ENCODE data around the gene SERINC3.
"Not testable (repeated sequence)": the region's sequence is repeated elsewhere in the genome, so short reads cannot be mapped to it uniquely, and the experiment has no call there.

Gene SERINC3

DNA sequence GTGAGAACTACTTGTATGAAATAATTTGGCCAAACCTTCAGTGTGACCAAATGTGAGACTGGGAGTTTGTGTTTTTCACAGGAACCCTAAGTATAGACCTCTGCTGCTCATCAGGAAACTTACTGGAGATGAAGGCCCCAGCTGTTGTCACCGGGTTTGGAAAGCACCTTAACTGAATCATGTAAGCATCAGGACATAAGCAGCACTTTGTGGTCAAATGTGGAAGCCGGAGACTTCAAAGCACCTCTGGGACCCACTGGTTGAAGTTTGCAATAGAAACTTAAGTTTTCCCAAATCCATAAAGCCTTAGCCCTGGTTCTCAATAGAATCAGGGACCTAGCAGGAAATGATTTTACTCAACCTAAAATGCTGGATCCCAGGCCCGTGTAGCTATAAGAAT, 31.9 kb downstream of the SERINC3 start:
- no peak for FAIRE-seq

DNA sequence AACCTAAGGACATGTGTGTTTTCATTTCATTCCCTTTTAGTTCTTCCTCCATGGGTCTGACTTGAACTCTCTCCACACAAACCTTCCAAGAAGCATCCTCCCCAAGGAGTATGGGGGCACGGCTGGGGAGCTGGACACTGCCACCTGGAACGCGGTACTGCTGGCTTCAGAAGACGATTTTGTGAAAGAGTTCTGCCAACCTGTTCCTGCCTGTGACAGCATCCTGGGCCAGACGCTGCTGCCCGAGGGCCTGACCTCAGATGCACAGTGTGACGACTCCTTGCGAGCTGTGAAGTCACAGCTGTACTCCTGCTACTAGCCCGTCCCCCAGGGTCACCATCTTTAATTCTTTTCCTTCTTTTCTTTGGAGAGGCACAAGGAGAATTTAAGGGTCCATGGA, 32.6 kb downstream of the SERINC3 start:
- no peak for FAIRE-seq

- no peak for FAIRE-seq
Measured at GRCh38 chr20:44488551-44488950, 33.3 kb downstream of the SERINC3 start.

DNA sequence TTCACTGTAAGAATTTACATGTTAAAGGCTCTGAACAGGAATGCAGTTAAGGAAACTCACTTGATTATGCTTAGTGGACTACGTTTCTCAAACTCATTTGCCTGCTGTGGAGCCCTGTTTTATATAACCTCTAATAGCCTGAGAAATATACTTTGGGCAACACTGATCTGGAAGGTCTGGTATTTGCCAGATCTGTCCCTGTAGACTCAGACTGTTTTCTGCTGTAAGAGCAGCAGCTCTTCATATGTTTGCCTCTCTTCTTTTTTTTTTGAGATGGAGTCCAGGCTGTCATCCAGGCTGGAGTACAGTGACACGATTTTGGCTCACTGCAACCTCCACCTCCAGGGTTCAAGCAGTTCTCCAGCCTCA, 36.1 kb downstream of the SERINC3 start:
- FAIRE-seq = no peak

DNA sequence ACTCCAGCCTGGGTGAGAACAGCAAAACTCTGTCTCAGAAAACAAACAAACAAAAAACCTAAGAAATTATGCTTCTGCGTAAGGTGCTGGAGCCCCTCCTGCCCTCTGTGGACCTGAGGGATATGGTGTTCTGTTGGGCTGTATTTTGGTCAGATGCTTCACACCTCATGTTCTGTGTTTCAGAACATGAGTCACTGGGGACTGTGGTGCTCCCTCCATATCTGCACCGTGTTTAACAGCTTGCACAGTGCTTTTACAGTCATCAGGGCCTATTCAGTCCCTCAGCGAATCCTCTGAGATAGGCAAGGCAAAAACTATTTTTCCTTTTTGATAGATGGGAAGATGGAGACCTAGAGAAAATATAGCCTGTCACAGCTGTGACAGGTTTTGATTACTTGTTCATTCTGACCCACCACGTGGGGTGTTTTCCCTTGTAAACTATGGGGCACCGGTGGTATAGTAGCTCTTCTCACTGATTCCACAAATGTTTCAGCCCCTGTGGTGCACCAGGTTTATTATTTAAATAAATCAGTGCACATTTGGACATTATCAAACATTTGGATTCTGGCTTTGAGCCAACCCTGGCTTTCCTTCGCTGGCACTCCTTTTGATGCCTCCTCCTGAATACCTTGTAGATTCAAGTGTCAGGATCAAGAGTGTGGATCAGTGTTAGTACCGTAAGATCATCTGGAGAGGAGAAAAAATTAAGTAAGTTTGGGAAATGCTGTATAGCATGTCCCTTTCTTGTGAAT, 36.6 kb downstream of the SERINC3 start:
- no peak for FAIRE-seq

DNA sequence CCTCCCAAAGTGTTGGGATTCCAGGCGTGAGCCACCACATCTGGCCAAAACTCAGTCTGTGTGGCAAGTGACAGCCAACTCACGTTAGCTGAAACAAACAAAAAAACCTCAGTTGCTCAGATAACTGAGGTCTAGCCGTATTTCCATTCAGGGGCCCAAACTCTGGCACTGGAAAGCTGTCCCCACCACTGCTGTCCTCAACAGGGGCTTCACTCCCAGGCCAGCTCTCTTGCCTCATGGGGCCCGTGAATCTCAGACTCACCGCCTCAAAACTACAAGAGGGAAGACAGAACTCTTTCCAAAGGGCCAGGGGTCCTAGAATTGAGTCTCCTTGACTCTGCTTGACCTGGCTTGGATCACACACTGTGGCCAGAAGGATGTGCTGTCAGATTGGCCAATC, 38.8 kb downstream of the SERINC3 start:
- no peak for FAIRE-seq

DNA sequence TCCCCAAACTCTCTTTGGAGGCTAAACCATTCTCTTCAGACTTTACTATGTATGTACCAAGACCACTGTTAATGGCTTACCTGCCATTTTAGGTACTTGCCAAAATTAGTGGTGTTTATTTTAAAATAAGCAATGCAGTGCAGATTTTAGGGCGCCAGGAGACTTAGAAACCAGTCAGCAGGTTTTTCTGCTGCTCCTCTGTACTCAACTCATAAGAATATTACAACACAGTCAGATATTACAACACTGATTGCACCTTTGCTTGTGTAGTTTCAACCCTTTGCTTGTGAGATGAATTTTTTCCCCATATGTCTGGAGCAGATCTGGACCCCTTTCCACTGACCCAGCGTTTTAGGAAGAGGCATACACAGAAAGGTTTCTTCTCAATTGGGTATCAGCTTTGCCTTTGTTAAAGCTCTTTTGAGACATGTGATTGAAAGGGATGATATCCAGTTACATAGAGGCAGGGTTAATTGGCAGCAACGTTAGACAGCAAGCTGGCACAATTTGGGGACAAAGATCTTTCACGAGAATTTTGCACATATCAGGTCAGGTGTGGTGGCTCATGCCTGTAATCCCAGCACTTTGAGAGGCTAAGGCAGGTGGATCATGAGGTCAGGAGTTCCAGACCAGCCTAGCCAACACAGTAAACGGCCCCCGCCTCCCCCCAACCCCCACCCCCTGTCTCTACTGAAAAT, 40.0 kb downstream of the SERINC3 start:
- no peak for FAIRE-seq

- FAIRE-seq = no peak
Measured at GRCh38 chr20:44480097-44480496, 41.8 kb downstream of the SERINC3 start.

GRCh38 chr20:44479643-44480042, 42.2 kb downstream of the SERINC3 start:
- FAIRE-seq = no peak

DNA sequence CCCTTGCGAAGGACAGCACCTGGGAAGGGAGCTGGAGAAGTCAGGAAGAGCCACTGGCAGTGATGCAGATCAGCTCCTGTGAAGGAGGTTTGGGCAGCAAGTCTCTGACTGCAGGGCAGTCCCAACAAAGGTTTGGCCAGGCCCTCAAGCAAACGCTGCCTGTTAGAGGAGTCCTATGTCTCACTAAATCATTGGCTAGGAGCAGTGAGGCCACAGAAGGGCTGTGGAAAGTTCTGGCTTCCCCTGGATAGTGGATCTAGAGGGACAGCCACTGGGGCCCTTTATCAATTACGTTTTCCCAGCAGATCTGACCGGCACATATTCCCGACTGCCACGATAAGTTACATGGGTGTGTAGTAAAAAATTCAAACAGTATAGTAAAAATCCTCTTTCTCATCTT, 43.7 kb downstream of the SERINC3 start:
- FAIRE-seq = no peak

DNA sequence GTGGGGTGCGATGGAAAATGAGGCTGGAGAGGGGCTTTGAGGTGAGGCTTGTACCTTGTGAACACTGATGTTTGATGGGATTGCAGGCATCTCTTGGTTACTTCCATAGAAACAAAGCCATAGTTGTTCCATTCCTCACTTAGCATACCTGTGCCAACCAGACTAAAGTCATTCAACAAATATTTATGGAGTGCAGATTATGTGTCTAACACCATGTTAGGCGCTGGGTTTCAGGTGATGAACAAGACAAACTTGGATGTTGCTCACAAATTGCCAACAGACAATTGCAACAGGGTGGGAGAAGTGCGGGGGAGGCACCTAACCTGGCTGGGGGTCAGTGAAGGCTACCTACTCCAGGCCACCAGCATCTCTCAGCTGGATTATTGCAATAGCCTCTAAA, 44.7 kb downstream of the SERINC3 start:
- FAIRE-seq = no peak

- FAIRE-seq = no peak
Measured at GRCh38 chr20:44475694-44476560, 45.9 kb downstream of the SERINC3 start, which contains the start of gene TTPAL. TSS of gene TTPAL (plus strand) at chr20:44475874. CDS start at chr20:44480000, 4,126 bp downstream.

GRCh38 chr20:44475372-44475693, 46.5 kb downstream of the SERINC3 start:
- FAIRE-seq = no peak

- not testable (repeated sequence) for FAIRE-seq
Measured at GRCh38 chr20:44472283-44472682, 49.6 kb downstream of the SERINC3 start.

DNA sequence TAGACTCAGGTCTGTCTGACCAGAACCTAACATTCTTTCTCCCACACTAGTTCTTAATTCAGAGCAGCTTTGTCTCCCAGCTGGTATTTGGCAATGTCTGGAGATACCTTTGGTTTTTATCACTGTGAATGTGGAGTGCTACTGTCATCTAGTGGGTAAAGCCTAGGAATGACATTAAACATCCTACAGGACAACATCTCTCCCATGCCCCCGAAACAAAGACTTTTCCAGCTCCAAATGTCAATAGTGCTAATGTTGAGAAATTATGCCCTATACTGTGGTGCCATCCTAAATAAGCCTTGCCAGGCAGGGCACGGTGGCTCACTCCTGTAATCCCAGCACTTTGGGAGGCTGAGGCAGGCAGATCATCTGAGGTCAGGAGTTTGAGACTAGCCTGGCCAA, 50.4 kb downstream of the SERINC3 start:
- FAIRE-seq = no peak

DNA sequence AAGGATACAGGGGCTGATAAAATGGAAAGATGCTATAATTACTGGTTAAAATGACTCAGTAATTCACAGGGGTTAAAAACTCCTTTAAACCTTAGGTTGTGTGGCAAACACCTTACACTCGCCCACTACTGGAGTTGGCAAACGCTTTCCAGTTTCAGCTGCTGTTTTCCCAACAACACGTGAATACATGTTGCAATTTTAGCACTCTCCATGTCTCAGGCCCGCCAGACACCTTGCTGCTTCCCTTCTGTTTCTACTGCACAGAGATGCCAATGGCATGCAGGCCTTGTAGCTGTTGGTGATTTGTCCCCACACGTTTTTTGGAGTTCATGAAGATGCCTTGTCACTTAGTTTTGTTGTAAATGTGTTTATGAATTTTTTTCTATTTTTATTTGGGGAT, 51.5 kb downstream of the SERINC3 start:
- no peak for FAIRE-seq

GRCh38 chr20:44468044-44468782, 53.7 kb downstream of the SERINC3 start:
- FAIRE-seq = no peak

- no peak for FAIRE-seq
Measured at GRCh38 chr20:44467289-44467883, 54.5 kb downstream of the SERINC3 start.

DNA sequence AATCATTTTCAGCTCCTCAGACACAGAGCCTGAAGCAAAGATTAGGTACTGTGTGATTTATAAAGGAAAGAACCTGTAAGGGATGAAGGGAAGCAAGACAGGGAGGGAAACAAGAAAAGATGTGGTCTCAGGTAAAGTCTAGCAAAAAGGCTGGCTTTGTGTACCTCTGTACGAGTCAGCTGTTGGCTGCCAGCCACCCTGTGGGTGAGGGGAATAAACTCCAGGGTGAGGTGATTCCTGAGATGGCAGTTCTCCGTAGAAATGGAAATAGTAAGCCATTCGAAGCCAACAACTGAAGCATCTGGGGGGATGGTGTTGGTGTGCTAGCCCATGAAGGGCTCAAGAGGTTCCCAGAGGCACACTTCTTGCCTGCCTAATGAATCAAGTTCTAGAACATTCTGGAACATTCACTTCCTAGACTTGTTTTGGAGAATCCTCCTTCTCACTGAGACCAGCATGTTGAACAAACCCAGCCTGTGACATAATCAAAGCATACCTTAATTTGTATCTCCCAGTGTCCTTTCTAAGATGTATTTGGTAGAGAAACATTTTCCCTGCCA, 56.8 kb downstream of the SERINC3 start:
- FAIRE-seq = no peak

- no peak for FAIRE-seq
Measured at GRCh38 chr20:44464514-44464913, 57.4 kb downstream of the SERINC3 start.

- FAIRE-seq = no peak
Measured at GRCh38 chr20:44463466-44463865, 58.4 kb downstream of the SERINC3 start.

DNA sequence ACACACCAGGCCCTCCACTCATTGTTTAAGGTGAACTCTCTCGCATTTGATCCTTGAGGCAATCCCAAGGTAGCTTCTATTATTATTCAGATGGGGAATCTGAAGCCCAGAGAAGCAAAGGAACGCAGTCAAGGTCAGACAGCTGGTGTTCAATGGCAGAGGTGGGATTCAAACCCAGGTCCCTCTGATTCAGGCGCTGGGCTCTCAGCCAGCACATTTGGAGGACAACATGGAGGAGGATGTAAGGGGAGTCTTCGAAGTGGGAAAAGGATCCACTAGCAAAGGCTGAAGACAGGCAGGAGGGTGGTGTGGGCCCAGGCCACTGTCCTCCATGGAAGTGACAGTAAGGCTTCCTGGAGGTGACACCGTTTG, 60.1 kb downstream of the SERINC3 start:
- no peak for FAIRE-seq
